HepG2 (cell line): ENCODE data around the gene HLA-DMB. TPM values are rescaled to one million over a fixed set of nuclear protein-coding genes. Genes with fewer than 3 reads are reported as not detected.

Experiments used
- MLX ChIP-seq: IDR thresholded peaks from 2 replicates; pipeline ENCODE4 v1.6.1; 2016
- PAXIP1 ChIP-seq: sonication (generic); formaldehyde crosslinking; conservative IDR thresholded peaks from 2 replicates; pipeline ENCODE4 v1.4.0; 2020; ENCODE audit warnings: mild to moderate bottlenecking, missing genetic modification reagents, moderate library complexity
- POLR2AphosphoS5 ChIP-seq: IDR thresholded peaks from 2 replicates; pipeline ENCODE4 v1.6.1; 2012; ENCODE audit warnings: low read depth, low read length
- REST ChIP-seq, 2 experiments: IDR thresholded peaks; 2 replicates each; pipeline ENCODE4 v1.6.1; 2011 to 2012; ENCODE audit warnings: low read length in 2 of 2, borderline replicate concordance in 1 of 2, low read depth in 1 of 2, mild to moderate bottlenecking in 1 of 2, moderate library complexity in 1 of 2
- RFX1 ChIP-seq: fragments of 450-650 bp; IDR thresholded peaks from 2 replicates; pipeline ENCODE4 v1.6.1; 2017
- SRSF1 ChIP-seq: fragments of 200-400 bp; formaldehyde crosslinking; optimal IDR thresholded peaks from 2 replicates; pipeline ENCODE3; 2017; ENCODE audit warnings: mild to moderate bottlenecking, low read depth, low read length, moderate library complexity
- TIGD3 ChIP-seq: sonication (generic); formaldehyde crosslinking; IDR thresholded peaks from 2 replicates; pipeline ENCODE4 v1.5.1; 2020; ENCODE audit warnings: mild to moderate bottlenecking, missing genetic modification reagents, borderline replicate concordance
- ZBTB14 ChIP-seq: sonication (generic); formaldehyde crosslinking; IDR thresholded peaks from 2 replicates; pipeline ENCODE4 v1.4.0; 2020; ENCODE audit warnings: missing genetic modification reagents
- ZBTB37 ChIP-seq: sonication (generic); formaldehyde crosslinking; IDR thresholded peaks from 2 replicates; pipeline ENCODE4 v1.4.0; 2020; ENCODE audit warnings: mild to moderate bottlenecking, missing genetic modification reagents
- ZFP90 ChIP-seq: sonication (generic); formaldehyde crosslinking; IDR thresholded peaks from 2 replicates; pipeline ENCODE4 v1.8.0; 2022; ENCODE audit warnings: missing genetic modification reagents, mild to moderate bottlenecking, inconsistent platforms, borderline replicate concordance
- ZFY ChIP-seq: sonication (generic); formaldehyde crosslinking; IDR thresholded peaks from 2 replicates; pipeline ENCODE4 v1.4.0; 2020; ENCODE audit warnings: missing genetic modification reagents
- ZNF513 ChIP-seq: sonication (generic); formaldehyde crosslinking; conservative IDR thresholded peaks from 2 replicates; pipeline ENCODE4 v1.5.0; 2020; ENCODE audit warnings: missing genetic modification reagents
- ZNF570 ChIP-seq: sonication (generic); formaldehyde crosslinking; IDR thresholded peaks from 2 replicates; pipeline ENCODE4 v1.4.0; 2020; ENCODE audit warnings: mild to moderate bottlenecking, missing genetic modification reagents, borderline replicate concordance
- polyA plus RNA-seq, 8 experiments: library from polyadenylated mRNA; depleted of rRNA in 3 of 8; stranded (reverse) in 7 of 8; unstranded in 1 of 8; fragments of >200 nt; fragmentation: Illumina TruSeq in 4 of 8; extraction: Trizol in 4 of 8; gene quantifications; 2 replicates each; pipeline versions ENCODE4 v1.2.1 to v1.2.3, GENCODE V29; 2011 to 2016; ENCODE audit warnings: low read depth in 4 of 8, missing spikeins in 1 of 8, mixed read lengths in 1 of 8; ENCODE audit not compliant: insufficient read depth in 1 of 8
- total RNA-seq, 5 experiments: library from RNA; depleted of rRNA; stranded (reverse); fragments of >200 nt; fragmentation: Illumina TruSeq; extraction: Trizol; gene quantifications; 2 replicates each; pipeline ENCODE4 v1.2.3, GENCODE V29; 2016; ENCODE audit warnings: low read depth in 1 of 5

Gene HLA-DMB
- total and polyA plus RNA-seq, 2 of the 13 experiments (the other 11 are each of a cell fraction or from before 2014, with no cell fraction given) = not detected

GRCh38 chr6:32970413-32971241 lies 29.8 kb upstream of the HLA-DMB start (continued):
- TF ChIP-seq PAXIP1 (CRISPR knock-in tag) (peak; percentile 65), MLX (no peak), RFX1 (no peak), SRSF1 (peak; percentile 99), ZBTB14 (CRISPR knock-in tag) (no peak; the same call in 1 of the 2 replicates), ZFP90 (CRISPR knock-in tag) (peak; percentile 32; the same call in 1 of the 2 replicates), ZNF513 (CRISPR knock-in tag) (no peak), REST (IDR thresholded peaks at IDR 0.05; ENCODE audit: borderline replicate concordance in 1 of 2, low read depth in 1 of 2, low read length in 2 of 2) (0 out of 4 replicates have a peak, but pooled peaks of 1 of the 2 experiments have one; percentile 8), ZNF570 (CRISPR knock-in tag) (0 out of 2 replicates have a peak, but pooled peaks have one; percentile 0), ZFY (no peak), ZBTB37 (CRISPR knock-in tag) (peak; percentile 52; the same call in 1 of the 2 replicates), POLR2AphosphoS5 (peak; percentile 47), TIGD3 (CRISPR knock-in tag) (no peak)
